Epithelial cell of esophagus (primary cell): ENCODE data around the gene CEBPA.
A peak's percentile ranks its signal among the peaks of the same experiment; 100 is the strongest.

ENCODE experiments used
- DNase-seq: peaks from one replicate; pipeline ENCODE4 v3.0.0; 2010; ENCODE audit warnings: low read depth
- H3K4me3 ChIP-seq: 2 replicates; pipeline ENCODE4 v1.5.1; 2011; ENCODE audit warnings: mild to moderate bottlenecking, low read length, control low read depth
- TF ChIP-seq, protein P1 (sequence below): IDR thresholded peaks from 2 replicates; pipeline ENCODE4 v1.5.1; 2011; ENCODE audit warnings: low read depth, mild to moderate bottlenecking, low read length, control low read depth, inconsistent platforms; ENCODE audit not compliant: insufficient read depth; ENCODE audit errors: missing control alignments

CEBPA gene

GRCh38 chr19:33312065-33312464 lies 9.7 kb upstream of the CEBPA start:
- no peak for DNase-seq
- TF ChIP-seq, protein P1, sequence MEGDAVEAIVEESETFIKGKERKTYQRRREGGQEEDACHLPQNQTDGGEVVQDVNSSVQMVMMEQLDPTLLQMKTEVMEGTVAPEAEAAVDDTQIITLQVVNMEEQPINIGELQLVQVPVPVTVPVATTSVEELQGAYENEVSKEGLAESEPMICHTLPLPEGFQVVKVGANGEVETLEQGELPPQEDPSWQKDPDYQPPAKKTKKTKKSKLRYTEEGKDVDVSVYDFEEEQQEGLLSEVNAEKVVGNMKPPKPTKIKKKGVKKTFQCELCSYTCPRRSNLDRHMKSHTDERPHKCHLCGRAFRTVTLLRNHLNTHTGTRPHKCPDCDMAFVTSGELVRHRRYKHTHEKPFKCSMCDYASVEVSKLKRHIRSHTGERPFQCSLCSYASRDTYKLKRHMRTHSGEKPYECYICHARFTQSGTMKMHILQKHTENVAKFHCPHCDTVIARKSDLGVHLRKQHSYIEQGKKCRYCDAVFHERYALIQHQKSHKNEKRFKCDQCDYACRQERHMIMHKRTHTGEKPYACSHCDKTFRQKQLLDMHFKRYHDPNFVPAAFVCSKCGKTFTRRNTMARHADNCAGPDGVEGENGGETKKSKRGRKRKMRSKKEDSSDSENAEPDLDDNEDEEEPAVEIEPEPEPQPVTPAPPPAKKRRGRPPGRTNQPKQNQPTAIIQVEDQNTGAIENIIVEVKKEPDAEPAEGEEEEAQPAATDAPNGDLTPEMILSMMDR: no peak
- no peak overlapping the region for H3K4me3 ChIP-seq

DNA sequence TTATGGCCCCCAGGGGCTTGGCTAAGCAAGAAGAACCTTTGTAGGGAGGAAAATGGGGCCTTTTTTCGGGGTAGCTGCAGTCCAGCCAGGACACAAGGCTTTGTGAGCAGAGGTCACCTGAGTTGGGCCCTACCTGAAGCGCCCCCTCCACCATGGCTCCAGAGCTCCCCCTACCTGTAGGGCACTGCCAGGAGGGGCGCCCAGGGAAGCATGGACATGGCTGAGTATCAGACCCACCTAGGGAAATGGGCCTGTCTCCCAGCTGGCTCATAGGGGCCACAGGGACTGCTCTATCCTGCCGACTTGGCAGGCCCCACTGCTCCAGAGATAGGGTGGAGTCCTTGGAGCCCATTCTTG lies 9.0 kb upstream of the CEBPA start:
- H3K4me3 ChIP-seq: no peak overlapping the region
- no peak for DNase-seq
- TF ChIP-seq, protein P1: no peak

DNA sequence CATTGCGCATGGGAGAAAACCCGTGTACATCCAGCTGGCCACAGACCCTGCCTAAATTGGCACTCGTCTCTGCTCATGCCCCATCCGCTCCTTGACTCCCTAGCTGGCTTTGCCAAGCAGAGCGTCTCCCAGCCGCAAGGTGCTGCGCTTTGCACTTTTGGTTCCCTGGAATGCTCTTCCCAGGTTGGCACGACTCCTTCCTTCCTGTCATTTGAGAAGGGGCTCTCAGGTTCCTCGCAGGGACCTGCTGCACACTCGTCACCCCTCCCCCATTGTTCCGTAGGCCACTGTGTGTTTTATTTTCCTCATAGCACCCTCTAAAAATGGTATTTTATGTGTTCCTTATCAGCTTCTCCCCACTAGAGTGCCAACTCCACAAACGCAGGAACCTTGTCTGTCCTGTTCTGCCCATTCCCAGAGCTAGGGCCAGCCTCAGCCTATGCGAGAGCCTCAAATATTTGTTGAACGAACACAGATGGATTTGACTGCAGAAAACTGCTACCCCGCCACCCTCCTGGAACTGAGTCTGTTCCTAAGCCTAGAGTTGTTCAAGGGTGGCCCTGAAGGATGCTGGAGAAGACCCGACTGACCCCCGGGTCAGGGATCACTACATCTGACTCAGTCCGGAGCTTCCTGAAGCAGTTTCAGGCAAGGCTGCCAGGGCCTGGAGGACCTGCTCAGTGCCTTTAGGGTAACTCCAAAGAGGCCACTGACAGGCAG lies 8.4 kb upstream of the CEBPA start:
- H3K4me3 ChIP-seq: no peak overlapping the region
- TF ChIP-seq, protein P1: peak; percentile 33
- DNase-seq: peak; percentile 46

GRCh38 chr19:33309826-33310225 lies 7.5 kb upstream of the CEBPA start:
- H3K4me3 ChIP-seq: no peak overlapping the region
- TF ChIP-seq, protein P1: no peak
- no peak for DNase-seq

- no peak overlapping the region for H3K4me3 ChIP-seq
- TF ChIP-seq, protein P1: no peak
- no peak for DNase-seq
Measured at GRCh38 chr19:33306853-33307792, 4.8 kb upstream of the CEBPA start.

GRCh38 chr19:33306191-33306590 lies 3.9 kb upstream of the CEBPA start:
- TF ChIP-seq, protein P1: no peak
- no peak overlapping the region for H3K4me3 ChIP-seq
- no peak for DNase-seq
